D341Med (cell line): ENCODE measurements around the gene PALLD.

Experiments used
- DNase-seq: peaks from one replicate; pipeline ENCODE4 v3.0.0; 2012; ENCODE audit warnings: low spot score

The PALLD gene

DNA sequence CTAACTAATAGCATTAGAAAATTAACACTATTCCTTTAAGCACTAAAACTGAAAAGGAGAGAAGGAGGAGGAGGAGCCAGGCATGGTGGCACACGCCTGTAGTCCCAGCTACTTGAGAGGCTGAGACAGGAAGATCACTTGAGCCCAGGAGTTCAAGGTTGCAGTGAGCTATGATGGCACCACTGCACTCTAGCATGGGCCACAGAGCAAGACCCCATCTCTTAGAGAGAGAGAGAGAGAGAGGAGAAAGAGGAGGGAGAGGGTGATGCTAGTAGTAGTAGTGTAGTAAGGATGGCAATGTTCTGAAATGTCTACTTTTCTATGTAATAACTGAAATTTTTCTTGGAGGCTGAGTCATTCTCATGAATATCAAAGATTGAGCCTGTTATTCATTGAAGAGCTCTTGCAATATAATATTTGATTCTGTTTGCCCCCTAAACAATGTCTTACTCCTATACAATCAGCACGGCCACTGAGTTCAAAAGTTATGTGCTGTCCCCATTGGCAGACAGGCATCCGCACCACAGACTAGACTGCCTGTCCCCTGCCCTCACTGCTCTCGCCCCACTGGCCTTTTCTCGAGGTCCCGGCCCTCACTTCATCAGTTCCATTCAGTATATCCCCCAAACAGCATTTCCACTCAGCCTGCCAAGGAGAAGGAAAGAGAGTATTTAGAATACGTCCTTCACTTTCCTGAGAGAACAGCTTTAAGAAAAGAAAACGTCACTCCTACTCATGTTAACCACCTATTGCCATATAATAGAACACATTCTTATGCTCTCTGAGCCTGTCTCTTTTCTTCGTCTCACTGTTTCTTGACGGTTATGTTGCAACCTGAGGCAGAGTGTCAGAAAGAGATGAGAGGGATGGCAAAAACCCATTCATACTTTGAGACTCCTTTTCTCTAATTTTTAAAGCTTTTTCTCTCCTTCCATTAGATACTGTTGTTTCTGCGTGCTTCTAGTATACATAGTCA lies 238.1 kb downstream of the PALLD start:
- DNase-seq, result no peak

GRCh38 chr4:168735735-168736134 lies 238.9 kb downstream of the PALLD start:
- DNase-seq, result no peak

GRCh38 chr4:168736860-168737805 lies 240.3 kb downstream of the PALLD start:
- DNase-seq, result no peak

DNA sequence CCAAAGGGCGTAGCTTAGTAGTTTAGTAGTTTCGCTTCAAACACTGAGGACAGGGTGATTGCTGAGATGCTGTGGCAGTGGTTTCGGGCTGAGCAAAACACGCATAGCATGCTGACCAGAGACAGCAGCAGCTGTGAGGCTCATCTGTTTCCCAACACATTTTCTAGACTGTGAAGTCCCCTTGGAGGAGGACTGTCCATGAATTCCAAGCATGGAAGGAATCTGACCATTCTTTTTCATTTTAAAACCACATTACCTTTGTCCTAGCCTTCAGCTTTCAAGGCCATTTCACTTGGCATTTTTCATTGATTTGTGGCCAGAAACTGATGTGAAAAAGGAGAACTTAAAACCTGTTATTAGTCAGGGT lies 240.9 kb downstream of the PALLD start:
- no peak for DNase-seq

DNA sequence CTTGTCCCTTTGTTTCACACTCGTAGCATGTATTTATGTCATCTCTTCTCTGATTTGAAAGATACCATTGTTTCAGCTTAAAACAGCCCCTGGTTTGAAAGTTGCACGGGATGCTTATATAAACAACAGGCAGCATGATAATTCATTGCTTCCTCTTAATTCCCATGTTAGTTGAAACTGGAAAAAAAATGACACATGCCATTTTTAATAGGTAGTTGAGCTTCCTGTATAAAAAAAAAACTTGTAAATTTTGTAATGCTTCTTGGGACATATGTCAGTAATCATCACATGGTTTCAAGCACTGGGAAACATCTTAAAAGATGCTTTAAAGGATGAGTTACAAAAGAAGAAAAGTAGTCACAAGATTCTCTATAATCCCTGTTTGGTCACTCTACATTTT lies 243.0 kb downstream of the PALLD start:
- no peak for DNase-seq

DNA sequence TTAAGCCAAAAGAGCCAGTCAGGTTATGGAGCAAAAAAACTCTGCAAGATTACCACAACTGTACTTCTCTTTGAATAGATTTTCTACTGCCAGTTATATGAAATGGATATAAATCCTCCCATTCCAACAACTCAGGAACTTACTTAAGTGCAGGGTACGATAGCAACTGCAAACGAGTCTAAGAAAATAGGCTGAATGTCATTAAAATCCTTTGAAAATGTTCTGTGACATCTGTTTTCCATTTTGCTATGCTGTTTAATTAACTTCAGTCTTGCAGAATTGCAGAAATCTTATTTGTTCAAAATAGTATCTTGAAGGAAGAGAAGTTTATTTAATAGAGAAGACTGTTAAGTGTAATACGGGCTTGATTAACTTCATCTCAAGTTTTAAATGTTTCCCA lies 243.8 kb downstream of the PALLD start:
- DNase-seq, result no peak

GRCh38 chr4:168741281-168742173 lies 244.7 kb downstream of the PALLD start:
- DNase-seq, result no peak

DNA sequence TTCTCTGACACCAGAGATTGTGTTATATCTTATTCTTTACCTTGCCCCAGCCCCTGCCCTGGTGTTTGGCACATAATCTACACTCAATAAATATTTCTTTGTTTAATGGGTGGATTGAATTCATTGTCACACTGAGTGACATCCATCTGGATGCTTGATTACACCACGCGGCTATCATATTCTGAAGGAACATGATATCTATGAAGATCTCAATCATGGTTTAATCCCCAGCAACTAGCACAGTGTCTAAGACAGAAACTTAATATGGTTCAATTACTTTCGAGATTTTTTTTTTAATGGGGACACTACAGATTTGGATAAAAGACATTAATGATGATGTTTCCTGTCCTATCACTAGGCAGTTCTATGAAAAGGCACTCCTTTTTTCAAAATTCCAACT lies 246.3 kb downstream of the PALLD start:
- no peak for DNase-seq

- no peak for DNase-seq
These were observed 246.7 kb downstream of the PALLD start for GRCh38 chr4:168743601-168744000.

- no peak for DNase-seq
These were observed 247.2 kb downstream of the PALLD start for GRCh38 chr4:168744021-168744420.

DNA sequence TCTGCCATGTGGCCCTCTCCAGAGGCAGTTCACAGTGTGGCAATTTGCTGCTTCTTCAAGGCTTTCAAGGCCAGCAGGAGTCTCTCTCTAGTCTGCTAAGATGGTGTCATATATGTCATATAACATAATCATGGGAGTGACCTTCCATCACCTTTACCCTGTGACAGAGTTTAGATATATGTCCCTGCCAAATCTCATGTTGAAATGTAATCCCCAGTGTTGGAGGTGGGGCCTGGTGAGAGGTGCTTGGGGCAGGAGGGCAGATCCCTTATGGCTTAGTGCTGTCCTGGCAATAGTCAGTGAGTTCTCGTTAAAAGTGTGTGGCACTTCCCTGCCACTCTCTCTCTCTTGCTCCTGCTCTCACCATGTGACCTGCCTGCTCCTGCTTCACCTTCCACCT lies 252.0 kb downstream of the PALLD start:
- no peak for DNase-seq

DNA sequence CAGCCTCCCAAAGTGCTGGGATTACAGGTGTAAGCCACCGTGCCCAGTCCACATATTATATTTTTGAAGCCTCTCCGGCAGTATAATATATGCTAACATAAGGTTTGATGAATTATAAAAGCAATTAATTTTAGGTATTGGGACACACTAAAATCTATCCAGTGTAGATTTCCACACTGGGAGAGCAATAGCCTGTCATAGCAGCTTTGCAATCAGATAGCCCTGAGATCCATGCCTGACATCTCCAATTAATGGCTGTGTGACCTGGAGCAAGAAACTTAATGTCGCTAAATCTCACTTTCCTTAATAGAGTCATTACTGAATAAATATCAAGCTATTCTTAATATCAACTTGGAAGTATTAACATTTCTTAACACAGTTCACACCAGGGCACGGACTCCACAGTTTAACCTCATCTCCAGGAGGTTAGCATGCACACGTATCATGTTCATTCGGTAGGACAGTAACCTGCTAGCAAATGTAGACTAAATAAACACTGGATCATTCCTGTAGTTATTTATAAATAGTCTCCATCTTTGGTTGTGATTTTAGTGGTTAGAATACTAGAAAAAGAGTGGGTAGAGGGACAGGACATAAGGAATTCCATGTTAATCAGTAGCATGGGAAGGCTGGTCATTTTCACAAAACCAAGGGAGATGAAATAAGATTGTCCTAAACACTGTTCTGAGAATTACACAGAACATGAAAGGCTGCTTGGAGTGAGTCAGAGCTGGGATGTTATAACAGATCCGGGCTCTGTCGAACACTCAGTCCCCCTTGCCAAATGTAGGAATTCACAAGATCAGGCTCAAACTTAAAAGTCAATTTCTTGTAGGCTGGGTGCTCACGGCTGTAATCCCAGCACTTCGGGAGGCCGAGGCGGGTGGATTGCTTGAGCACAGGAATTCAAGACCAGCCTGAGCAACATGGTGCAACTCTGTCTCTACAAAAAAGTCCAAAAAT lies 254.7 kb downstream of the PALLD start:
- DNase-seq, result no peak

- no peak for DNase-seq
These were observed 259.0 kb downstream of the PALLD start for GRCh38 chr4:168755598-168756477.

DNA sequence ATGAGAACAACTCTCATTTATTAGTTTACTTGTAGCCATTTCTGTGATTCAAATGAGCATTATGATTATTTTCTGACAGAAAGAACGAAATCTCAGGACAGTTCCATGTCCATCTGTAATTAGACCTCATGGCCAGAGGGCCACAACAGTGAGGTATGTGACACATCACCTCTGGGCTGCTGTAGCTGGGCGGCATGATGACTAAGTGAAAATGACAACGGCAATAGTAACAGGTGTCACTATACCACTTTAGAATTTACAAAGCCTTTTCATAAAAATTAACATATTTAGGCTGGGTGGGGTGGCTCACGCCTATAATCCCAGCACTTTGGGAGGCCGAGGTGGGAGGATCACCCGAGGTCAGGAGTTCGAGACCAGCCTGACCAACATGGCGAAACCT lies 260.6 kb downstream of the PALLD start:
- DNase-seq, result no peak

GRCh38 chr4:168758351-168758876 lies 261.6 kb downstream of the PALLD start:
- DNase-seq, result no peak

DNA sequence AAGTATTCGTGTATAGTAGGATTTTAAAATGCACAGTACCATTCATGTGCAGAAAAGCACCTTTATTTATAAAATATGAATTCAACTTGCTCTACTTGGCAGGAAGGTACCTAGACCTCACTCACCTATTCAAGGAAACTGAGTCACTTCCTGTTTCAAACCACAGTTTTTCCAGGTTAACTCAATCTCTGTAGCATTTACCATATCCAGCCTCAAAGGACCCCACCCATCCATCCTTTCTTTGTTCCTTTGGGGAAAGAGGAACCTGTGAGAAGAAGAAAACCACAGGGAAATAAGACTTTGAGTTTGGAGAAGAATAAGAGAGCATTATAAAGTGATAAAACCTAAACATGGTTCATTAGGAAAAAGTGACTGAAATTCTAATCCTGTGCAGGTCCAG lies 262.5 kb downstream of the PALLD start:
- DNase-seq, result no peak

GRCh38 chr4:168759959-168760527 lies 263.2 kb downstream of the PALLD start:
- no peak for DNase-seq

- no peak for DNase-seq
These were observed 264.2 kb downstream of the PALLD start for GRCh38 chr4:168761066-168761465.

- DNase-seq, result no peak
These were observed 268.5 kb downstream of the PALLD start for GRCh38 chr4:168765322-168765721.
